Naive thymus-derived CD4-positive, alpha-beta T cell (primary cell): Measurements from ENCODE around the gene C2CD2L. TPM values are rescaled to one million over a fixed set of nuclear protein-coding genes. Genes with fewer than 3 reads are reported as not detected.
"Not testable (repeated sequence)": the region's sequence is repeated elsewhere in the genome, so short reads cannot be mapped to it uniquely, and the experiment has no call there.

ENCODE experiments used
- ATAC-seq: fragments of 150-1000 bp; cut with Tn5 transposase; 2 replicates; pipeline ENCODE4 v1.10.0; 2021; ENCODE audit warnings: mild to moderate bottlenecking, moderate library complexity
- CTCF ChIA-PET: fragments of 350-600 bp; sonication (Branson Sonifier 250); formaldehyde crosslinking; loops from one replicate; lab custom pipeline; 2021; ENCODE audit warnings: antibody characterized with exemption; lab: Charles Lee
- POLR2A ChIA-PET: fragments of 350-600 bp; sonication (Branson Sonifier 250); formaldehyde crosslinking; loops from one replicate; lab custom pipeline; 2021; ENCODE audit warnings: antibody characterized with exemption, inconsistent platforms; lab: Charles Lee
- DNase-seq, 9 donors: peaks; one replicate each; pipeline versions ENCODE4 v3.0.0 to v3.0.0-alpha.2; 2020 to 2022; ENCODE audit warnings: mixed read lengths in 1 of 9
- H3K27ac ChIP-seq: one replicate; pipeline ENCODE4 v1.7.0; 2013; ENCODE audit warnings: mild to moderate bottlenecking, low read depth, low read length, moderate library complexity
- H3K27me3 ChIP-seq, 2 donors: one replicate each; pipeline ENCODE4 v1.7.0; 2013; ENCODE audit warnings: low read length in 2 of 2, mild to moderate bottlenecking in 2 of 2, moderate library complexity in 2 of 2; ENCODE audit not compliant: control insufficient read depth in 2 of 2, insufficient read depth in 2 of 2
- H3K36me3 ChIP-seq, 3 experiments: 1 replicate in 2 of 3; 2 replicates in 1 of 3; pipeline ENCODE4 v1.7.0; 2013; ENCODE audit warnings: low read length in 3 of 3, mild to moderate bottlenecking in 3 of 3, moderate library complexity in 1 of 3; ENCODE audit not compliant: insufficient read depth in 3 of 3, control insufficient read depth in 2 of 3
- H3K4me1 ChIP-seq, 2 donors: one replicate each; pipeline ENCODE4 v1.7.0; 2013; ENCODE audit warnings: low read length in 2 of 2, mild to moderate bottlenecking in 2 of 2, moderate library complexity in 1 of 2; ENCODE audit not compliant: control insufficient read depth in 2 of 2, insufficient read depth in 2 of 2
- H3K4me3 ChIP-seq: 2 replicates; pipeline ENCODE4 v1.7.0; 2013; ENCODE audit warnings: mild to moderate bottlenecking, low read length
- H3K9me3 ChIP-seq, 3 experiments: 1 replicate in 2 of 3; 2 replicates in 1 of 3; pipeline ENCODE4 v1.7.0; 2013; ENCODE audit warnings: low read length in 3 of 3; ENCODE audit not compliant: control insufficient read depth in 2 of 3
- H3K27ac Mint-ChIP-seq, 9 donors: one replicate each; pipeline ENCODE4 v1.8.0; 2020 to 2022; ENCODE audit warnings: mixed read lengths in 9 of 9, mild to moderate bottlenecking in 8 of 9, moderate library complexity in 5 of 9, inconsistent platforms in 2 of 9
- H3K27me3 Mint-ChIP-seq, 5 donors: one replicate each; pipeline ENCODE4 v1.8.0; 2021 to 2022; ENCODE audit warnings: mixed read lengths in 5 of 5, mild to moderate bottlenecking in 1 of 5
- H3K36me3 Mint-ChIP-seq, 5 donors: one replicate each; pipeline ENCODE4 v1.8.0; 2020 to 2022; ENCODE audit warnings: mixed read lengths in 5 of 5, mild to moderate bottlenecking in 3 of 5, inconsistent platforms in 1 of 5
- H3K4me1 Mint-ChIP-seq, 7 donors: one replicate each; pipeline ENCODE4 v1.8.0; 2020 to 2022; ENCODE audit warnings: mixed read lengths in 7 of 7, mild to moderate bottlenecking in 3 of 7, inconsistent platforms in 1 of 7
- H3K4me3 Mint-ChIP-seq, 10 donors: one replicate each; pipeline ENCODE4 v1.8.0; 2020 to 2022; ENCODE audit warnings: mild to moderate bottlenecking in 10 of 10, mixed read lengths in 10 of 10, moderate library complexity in 6 of 10, inconsistent platforms in 2 of 10
- H3K9me3 Mint-ChIP-seq, 11 donors: one replicate each; pipeline ENCODE4 v1.8.0; 2020 to 2022; ENCODE audit warnings: mixed read lengths in 11 of 11, mild to moderate bottlenecking in 4 of 11, inconsistent platforms in 1 of 11, moderate library complexity in 1 of 11
- intact Hi-C, 2 donors: fragments of 100-400 bp; cut with micrococcal nuclease; formaldehyde crosslinking; loops; one replicate each; pipeline ENCODE4 v1.15.1; 2023
- polyA plus RNA-seq, 2 donors: library from polyadenylated mRNA; unstranded; fragments of 300-500 nt; fragmentation: Illumina TruSeq; gene quantifications; one replicate each; pipeline ENCODE4 v1.2.3, GENCODE V29; 2021
- total RNA-seq, 6 experiments: library from RNA in 5 of 6; stranded (reverse) in 5 of 6; gene quantifications; 1 replicate in 5 of 6; 2 replicates in 1 of 6; pipeline ENCODE4 v1.2.3 and lab custom pipeline; 2021 to 2026

The C2CD2L gene
- total and polyA plus RNA-seq, 7 experiments from 2014 or later, result 2.7 to 40.7 (median 29.8) TPM

DNA sequence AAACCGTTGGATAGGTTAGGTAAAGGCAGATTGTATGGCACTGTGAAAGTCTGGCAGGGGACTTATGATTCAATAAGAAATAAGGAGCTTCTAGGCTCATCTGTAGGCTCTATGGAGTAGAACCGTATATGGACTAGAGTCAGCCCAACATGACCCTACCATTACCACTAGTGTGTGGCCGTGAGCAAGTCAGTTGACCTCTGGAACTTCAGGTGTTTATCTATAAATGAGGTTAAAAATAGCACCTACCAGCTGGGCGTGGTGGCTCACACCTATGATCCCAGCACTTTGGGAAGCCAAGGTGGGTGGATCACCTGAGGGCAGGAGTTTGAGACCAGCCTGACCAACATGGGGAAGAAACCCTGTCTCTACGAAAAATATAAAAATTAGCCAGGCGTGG, 18.7 kb downstream of the C2CD2L start:
- Histone ChIP-seq H3K27ac (no peak overlapping the region), H3K36me3 (peaks cover 0 to 42% (median 11%) of the 10 kb centered on the region in 3 experiments), H3K4me1 (peaks cover 9 to 12% of the 10 kb centered on the region in 2 donors), H3K27me3 (no peaks in the 10 kb centered on the region), H3K9me3 (no peaks in the 10 kb centered on the region), H3K4me3 (no peak overlapping the region)
- ATAC-seq, result no peak
- CTCF ChIA-PET, result interaction anchor here (0.5 to 0.6 kb wide), 2 partner anchors 12 to 200 kb away, joined by 3 read pairs; no protein-coding TSS in a partner anchor
- H3K36me3 Mint-ChIP-seq, result peaks cover 10 to 28% (median 14%) of the 10 kb centered on the region in 5 donors
- no peak for DNase-seq
- intact Hi-C loops, result no loop called here
- no peaks in the 10 kb centered on the region for H3K9me3 Mint-ChIP-seq
- H3K4me1 Mint-ChIP-seq, result peaks cover 27 to 52% (median 44%) of the 10 kb centered on the region in 7 donors
- no peak overlapping the region for H3K4me3 Mint-ChIP-seq
- no peaks in the 10 kb centered on the region for H3K27me3 Mint-ChIP-seq
- POLR2A ChIA-PET, result interaction anchor here (1.2 to 1.4 kb wide), 3 partner anchors 19 to 24 kb away, joined by 3 to 5 read pairs (median 3); partner anchors contain the start of gene DPAGT1
- peak overlapping the region in 2 of 9 donors; percentile 10 to 17 for H3K27ac Mint-ChIP-seq

DNA sequence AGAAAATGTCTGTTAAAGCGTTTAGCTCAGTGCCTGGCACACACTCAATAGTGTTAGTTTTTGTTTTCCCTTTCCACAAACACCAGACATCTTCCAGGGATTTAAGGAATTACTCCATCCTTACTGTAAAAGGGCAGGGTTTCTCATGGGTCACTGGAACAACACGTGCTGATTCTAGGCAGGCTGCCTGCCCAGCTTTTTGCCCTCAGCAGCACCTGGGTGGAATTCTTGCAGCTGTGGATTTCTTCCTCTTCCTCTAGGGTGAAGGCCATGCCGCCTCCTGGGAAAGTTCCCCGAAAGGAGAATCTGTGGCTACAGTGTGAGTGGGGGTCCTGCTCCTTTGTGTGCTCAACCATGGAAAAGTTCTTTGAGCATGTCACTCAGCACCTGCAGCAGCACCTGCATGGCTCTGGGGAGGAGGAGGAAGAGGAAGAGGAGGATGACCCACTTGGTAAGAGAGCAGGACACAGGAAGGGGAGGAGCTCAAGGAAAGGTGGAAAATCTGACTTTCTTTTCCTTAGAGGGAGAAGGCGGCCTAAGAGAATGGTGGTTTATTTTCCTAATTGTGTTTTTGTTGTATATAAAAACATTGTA, 19.6 kb downstream of the C2CD2L start:
- Mint-ChIP-seq H3K27me3 (no peaks in the 10 kb centered on the region), H3K4me3 (peak overlapping the region in 1 of 10 donors; percentile 28), H3K27ac (peak overlapping the region in 4 of 9 donors; percentile 11 to 64 (median 52)), H3K36me3 (peaks cover 10 to 37% (median 14%) of the 10 kb centered on the region in 5 donors), H3K9me3 (no peaks in the 10 kb centered on the region), H3K4me1 (peaks cover 23 to 45% (median 38%) of the 10 kb centered on the region in 7 donors)
- Histone ChIP-seq H3K4me1 (peaks cover 8 to 11% of the 10 kb centered on the region in 2 donors), H3K9me3 (no peaks in the 10 kb centered on the region), H3K36me3 (peaks cover 8 to 47% (median 18%) of the 10 kb centered on the region in 3 experiments), H3K27me3 (no peaks in the 10 kb centered on the region), H3K27ac (peak overlapping the region; percentile 3), H3K4me3 (no peak overlapping the region)
- intact Hi-C loops, result no loop called here
- ATAC-seq (no peak), DNase-seq (no peak)
- CTCF ChIA-PET, result interaction anchor here (0.6 kb wide), 2 partner anchors 42 to 499 kb away, joined by 3 read pairs; no protein-coding TSS in a partner anchor
- POLR2A ChIA-PET, result interaction anchor here (0.6 to 1.8 kb wide), 4 partner anchors 20 to 88 kb away, joined by 3 to 9 read pairs (median 4); partner anchors contain the start of genes C2CD2L and DPAGT1

DNA sequence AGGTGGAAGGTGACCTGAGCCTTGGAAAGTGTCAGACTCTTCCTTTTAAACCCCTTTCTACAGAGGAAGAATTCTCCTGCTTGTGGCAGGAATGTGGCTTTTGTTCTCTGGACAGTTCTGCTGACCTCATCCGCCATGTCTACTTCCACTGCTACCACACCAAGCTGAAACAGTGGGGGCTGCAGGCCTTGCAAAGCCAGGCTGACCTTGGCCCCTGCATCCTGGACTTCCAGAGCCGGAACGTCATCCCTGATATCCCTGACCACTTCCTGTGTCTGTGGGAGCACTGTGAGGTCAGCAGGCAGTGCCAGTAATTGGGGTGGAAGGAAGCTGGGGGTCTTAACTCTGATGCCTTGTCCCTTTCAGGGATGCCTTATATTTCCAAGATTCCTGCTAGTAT, 23.5 kb downstream of the C2CD2L start:
- H3K4me1 Mint-ChIP-seq, result peaks cover 6 to 23% (median 16%) of the 10 kb centered on the region in 7 donors
- H3K36me3 Mint-ChIP-seq, result peaks cover 13 to 41% (median 17%) of the 10 kb centered on the region in 5 donors
- H3K4me1 ChIP-seq, result no peaks in the 10 kb centered on the region
- H3K27ac Mint-ChIP-seq, result peak overlapping the region in 1 of 9 donors; percentile 66
- H3K27me3 Mint-ChIP-seq, result no peaks in the 10 kb centered on the region
- H3K4me3 Mint-ChIP-seq, result no peak overlapping the region
- H3K9me3 ChIP-seq, result no peaks in the 10 kb centered on the region
- ATAC-seq, result no peak
- no peak overlapping the region for H3K27ac ChIP-seq
- ChIA-PET CTCF (no interaction called here), POLR2A (no interaction called here)
- no peak overlapping the region for H3K4me3 ChIP-seq
- H3K9me3 Mint-ChIP-seq, result no peaks in the 10 kb centered on the region
- H3K27me3 ChIP-seq, result no peaks in the 10 kb centered on the region
- DNase-seq, result no peak
- intact Hi-C loops, result no loop called here
- H3K36me3 ChIP-seq, result peaks cover 19 to 66% (median 26%) of the 10 kb centered on the region in 3 experiments

DNA sequence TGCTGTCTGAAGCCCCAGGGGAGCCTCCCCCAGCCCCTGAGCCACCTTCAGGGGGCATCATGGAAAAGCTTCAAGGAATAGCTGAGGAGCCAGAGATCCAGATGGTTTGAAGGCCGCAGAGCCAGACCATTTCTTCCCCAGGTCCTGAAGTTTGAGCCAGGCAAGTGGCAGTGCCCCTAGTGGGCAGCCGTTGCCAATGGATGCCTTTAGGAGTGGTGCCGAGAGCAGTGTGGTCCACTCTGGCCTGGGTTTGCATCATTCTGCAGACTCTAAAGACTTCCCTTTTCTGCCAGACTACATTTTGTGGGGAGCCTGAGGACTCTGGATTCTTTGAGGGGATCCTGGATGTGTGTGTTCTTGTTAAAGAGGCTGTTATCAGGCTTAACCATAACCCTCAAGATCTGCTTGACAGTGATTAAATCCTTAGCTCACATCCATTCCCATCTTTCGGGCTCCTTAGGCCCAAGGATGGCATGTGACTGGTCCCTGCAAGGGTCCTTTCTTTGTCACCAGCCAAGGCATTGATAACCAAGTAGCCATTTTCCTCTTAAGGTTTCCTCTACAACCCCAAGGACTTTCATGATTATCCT, 27.3 kb downstream of the C2CD2L start:
- ChIA-PET CTCF (interaction anchor here (0.7 kb wide), 1 partner anchor 11 kb away, joined by 4 read pairs; no protein-coding TSS in a partner anchor), POLR2A (interaction anchor here (1.1 to 1.9 kb wide), 2 partner anchors 12 to 39 kb away, joined by 3 to 7 read pairs; partner anchors contain the start of gene HINFP)
- no peak for DNase-seq
- Histone ChIP-seq H3K4me3 (no peak overlapping the region), H3K9me3 (no peaks in the 10 kb centered on the region), H3K27me3 (no peaks in the 10 kb centered on the region), H3K4me1 (no peaks in the 10 kb centered on the region), H3K36me3 (peaks cover 19 to 50% (median 26%) of the 10 kb centered on the region in 3 experiments), H3K27ac (no peak overlapping the region)
- no peak overlapping the region for H3K4me3 Mint-ChIP-seq
- H3K27me3 Mint-ChIP-seq, result peaks cover 0 to 10% (median 0%) of the 10 kb centered on the region in 5 donors
- ATAC-seq, result peak; percentile 82
- peaks cover 0 to 21% (median 6%) of the 10 kb centered on the region in 7 donors for H3K4me1 Mint-ChIP-seq
- H3K27ac Mint-ChIP-seq, result peak overlapping the region in 1 of 9 donors; percentile 20
- H3K36me3 Mint-ChIP-seq, result peaks cover 13 to 37% (median 14%) of the 10 kb centered on the region in 5 donors
- H3K9me3 Mint-ChIP-seq, result no peaks in the 10 kb centered on the region
- intact Hi-C loops, result no loop called here

DNA sequence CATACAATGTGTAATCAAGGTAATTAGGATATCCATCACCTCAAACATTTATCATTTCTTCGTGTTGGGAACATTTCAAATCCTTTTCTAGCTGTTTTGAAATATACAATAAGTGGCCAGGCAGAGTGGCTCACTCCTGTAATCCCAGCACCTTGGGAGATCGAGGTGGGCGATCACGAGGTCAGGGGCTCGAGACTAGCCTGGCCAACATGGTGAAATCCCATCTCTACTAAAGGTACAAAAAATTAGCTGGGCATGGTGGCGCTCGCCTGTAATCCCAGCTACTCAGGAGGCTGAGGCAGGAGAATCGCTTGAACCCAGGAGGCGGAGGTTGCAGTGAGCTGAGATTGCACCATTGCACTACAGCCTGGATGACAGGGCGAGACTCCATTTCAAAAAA, 32.1 kb downstream of the C2CD2L start:
- H3K4me3 ChIP-seq, H3K27ac ChIP-seq, H3K4me1 ChIP-seq, H3K27ac Mint-ChIP-seq, H3K27me3 ChIP-seq, ATAC-seq, H3K36me3 Mint-ChIP-seq, H3K36me3 ChIP-seq, POLR2A ChIA-PET, intact Hi-C loops, H3K9me3 Mint-ChIP-seq, H3K4me3 Mint-ChIP-seq, H3K9me3 ChIP-seq, DNase-seq: not testable (repeated sequence)
- Mint-ChIP-seq H3K4me1 (peaks cover 0 to 14% (median 0%) of the 10 kb centered on the region in 7 donors), H3K27me3 (peaks cover 6 to 24% (median 9%) of the 10 kb centered on the region in 5 donors)
- CTCF ChIA-PET, result interaction anchor here (0.5 to 1.2 kb wide), 2 partner anchors 58 to 93 kb away, joined by 3 read pairs; no protein-coding TSS in a partner anchor

DNA sequence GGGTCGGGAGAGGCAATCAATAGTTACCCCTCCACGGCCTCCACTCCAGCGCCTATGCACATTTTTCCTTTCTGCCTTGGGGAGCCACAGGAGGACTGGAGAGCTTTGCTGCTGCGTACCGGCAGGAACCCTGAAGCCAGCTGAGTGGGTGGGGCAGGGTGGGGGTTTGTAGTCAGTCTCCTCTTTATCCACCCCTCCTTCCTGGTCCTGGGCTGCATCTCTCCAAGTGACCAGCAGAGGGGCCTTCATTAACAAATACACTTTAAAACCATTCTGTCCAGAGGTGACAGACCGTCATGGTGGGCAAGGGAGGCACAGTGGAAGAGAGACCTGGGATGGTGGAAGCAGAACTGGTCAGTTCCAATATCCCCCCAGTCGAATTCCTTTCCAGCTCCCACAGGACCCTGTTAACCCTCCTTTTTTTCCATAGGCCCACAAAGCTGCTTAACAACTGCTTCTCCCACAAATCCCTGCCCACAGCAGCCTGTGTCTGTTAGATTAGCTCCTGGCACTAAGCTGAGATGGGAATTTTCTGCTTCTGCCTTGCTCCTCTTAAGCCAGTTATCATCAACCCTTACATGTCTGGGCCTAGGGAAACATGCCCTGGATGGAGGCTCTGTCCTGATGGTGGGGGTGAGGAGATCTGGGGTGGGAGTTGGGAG, 37.8 kb downstream of the C2CD2L start:
- Mint-ChIP-seq H3K36me3 (peaks cover 0 to 6% (median 0%) of the 10 kb centered on the region in 5 donors), H3K9me3 (peaks cover 0 to 2% (median 0%) of the 10 kb centered on the region in 11 donors), H3K27ac (peak overlapping the region in 1 of 9 donors; percentile 59), H3K4me3 (no peak overlapping the region), H3K27me3 (peaks cover 31 to 51% (median 36%) of the 10 kb centered on the region in 5 donors), H3K4me1 (peaks cover 5 to 18% (median 13%) of the 10 kb centered on the region in 7 donors)
- ChIA-PET POLR2A (no interaction called here), CTCF (interaction anchor here (0.7 kb wide), 1 partner anchor 72 kb away, joined by 3 read pairs; no protein-coding TSS in a partner anchor)
- Histone ChIP-seq H3K4me3 (no peak overlapping the region), H3K36me3 (no peaks in the 10 kb centered on the region), H3K27me3 (no peaks in the 10 kb centered on the region), H3K4me1 (peaks cover 0 to 11% of the 10 kb centered on the region in 2 donors), H3K9me3 (no peaks in the 10 kb centered on the region), H3K27ac (no peak overlapping the region)
- no peak for DNase-seq
- ATAC-seq, result peak; percentile 80
- intact Hi-C loops, result loop anchor here in 1 of 2 donors (1.0 to 5.0 kb wide), 2 partner anchors 52 to 178 kb away; no protein-coding TSS in a partner anchor
